ENCODE results near the gene PARP15.

Gene PARP15

DNA sequence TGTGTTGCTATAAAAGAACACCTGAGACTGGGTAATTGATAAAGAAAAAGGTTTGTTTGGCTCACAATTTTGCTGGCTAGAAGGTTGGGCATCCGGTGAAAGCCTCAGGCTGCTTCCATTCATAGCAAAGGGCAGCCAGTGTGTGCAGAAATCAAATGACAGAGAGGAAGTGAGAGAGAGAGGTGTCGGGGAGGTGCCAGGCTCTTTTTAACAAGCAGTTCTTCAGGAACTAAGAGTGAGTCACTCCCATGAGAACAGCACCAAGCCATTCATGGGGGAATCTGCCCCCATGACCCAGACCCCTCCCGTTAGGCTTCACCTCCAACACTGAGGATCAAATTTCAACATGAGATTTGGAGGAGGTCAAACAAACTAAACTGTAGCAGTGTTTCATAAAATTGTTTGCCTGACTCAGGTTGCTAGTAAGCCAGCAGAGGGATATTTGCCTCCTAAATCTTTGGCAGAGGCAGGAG lies 4.5 kb upstream of the PARP15 start:
- no peak overlapping the region for H3K27ac ChIP-seq (ENCODE audit: low read length)
- H3K4me3 ChIP-seq (ENCODE audit: low read length) = no peak overlapping the region
- no CpG with 5 or more reads among the region's 3 CpGs for WGBS (ENCODE audit: insufficient coverage, insufficient read length)
- no peaks in the 10 kb centered on the region for H3K9me3 ChIP-seq (ENCODE audit: control insufficient read depth, insufficient read depth, low read length)
- DNase-seq (ENCODE audit: low read depth, low spot score) = no peak
- no peaks in the 10 kb centered on the region; the same call in 1 of the 2 replicates for H3K4me1 ChIP-seq (ENCODE audit: control insufficient read depth, insufficient read depth, low read length)
- H3K27me3 ChIP-seq (ENCODE audit: control insufficient read depth, insufficient read depth, low read length) = no peaks in the 10 kb centered on the region
- H3K36me3 ChIP-seq (ENCODE audit: control insufficient read depth, insufficient read depth, low read length) = no peaks in the 10 kb centered on the region

DNA sequence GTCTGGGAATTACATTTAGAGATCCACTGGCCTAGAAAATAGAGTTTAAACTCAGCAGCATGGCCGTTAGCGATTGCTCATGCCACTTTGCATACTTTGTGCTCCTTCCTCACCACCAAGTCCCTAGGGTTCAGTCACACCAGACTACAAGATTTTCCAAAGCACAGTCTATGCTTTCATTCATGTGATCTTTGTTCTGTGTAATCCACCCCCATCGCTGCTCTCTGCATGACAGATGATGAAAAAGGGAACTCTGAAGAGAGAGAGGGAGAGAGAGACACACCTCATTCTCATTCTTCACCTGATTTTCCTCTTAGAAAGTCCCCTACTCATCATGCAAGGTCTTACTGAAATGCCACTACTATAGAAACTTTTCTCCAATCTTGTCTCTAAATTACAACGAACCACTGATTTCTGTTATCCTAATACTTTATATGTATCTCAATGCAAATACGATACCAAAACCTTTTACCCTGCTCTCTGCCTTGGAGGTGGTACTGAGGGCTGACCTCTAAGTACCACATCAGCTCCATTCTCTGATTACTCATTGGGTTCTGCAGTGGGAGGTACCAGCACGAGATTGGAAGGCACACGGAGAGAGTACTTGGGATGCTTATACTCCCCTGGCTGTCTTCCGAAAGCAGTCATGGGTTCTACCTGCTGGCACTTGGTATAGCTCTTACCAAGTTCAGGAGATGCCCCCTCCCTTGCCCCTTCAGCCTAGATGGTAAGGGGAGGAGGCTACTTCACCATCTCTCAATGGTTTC lies 1.1 kb upstream of the PARP15 start:
- DNase-seq (ENCODE audit: low read depth, low spot score) = no peak
- no peaks in the 10 kb centered on the region; the same call in 1 of the 2 replicates for H3K4me1 ChIP-seq (ENCODE audit: control insufficient read depth, insufficient read depth, low read length)
- no peaks in the 10 kb centered on the region for H3K36me3 ChIP-seq (ENCODE audit: control insufficient read depth, insufficient read depth, low read length)
- no peak overlapping the region for H3K27ac ChIP-seq (ENCODE audit: low read length)
- no peaks in the 10 kb centered on the region for H3K9me3 ChIP-seq (ENCODE audit: control insufficient read depth, insufficient read depth, low read length)
- 100% methylated on average over 1 of the region's 8 CpGs for WGBS (ENCODE audit: insufficient coverage, insufficient read length)
- H3K27me3 ChIP-seq (ENCODE audit: control insufficient read depth, insufficient read depth, low read length) = no peaks in the 10 kb centered on the region
- no peak overlapping the region for H3K4me3 ChIP-seq (ENCODE audit: low read length)

DNA sequence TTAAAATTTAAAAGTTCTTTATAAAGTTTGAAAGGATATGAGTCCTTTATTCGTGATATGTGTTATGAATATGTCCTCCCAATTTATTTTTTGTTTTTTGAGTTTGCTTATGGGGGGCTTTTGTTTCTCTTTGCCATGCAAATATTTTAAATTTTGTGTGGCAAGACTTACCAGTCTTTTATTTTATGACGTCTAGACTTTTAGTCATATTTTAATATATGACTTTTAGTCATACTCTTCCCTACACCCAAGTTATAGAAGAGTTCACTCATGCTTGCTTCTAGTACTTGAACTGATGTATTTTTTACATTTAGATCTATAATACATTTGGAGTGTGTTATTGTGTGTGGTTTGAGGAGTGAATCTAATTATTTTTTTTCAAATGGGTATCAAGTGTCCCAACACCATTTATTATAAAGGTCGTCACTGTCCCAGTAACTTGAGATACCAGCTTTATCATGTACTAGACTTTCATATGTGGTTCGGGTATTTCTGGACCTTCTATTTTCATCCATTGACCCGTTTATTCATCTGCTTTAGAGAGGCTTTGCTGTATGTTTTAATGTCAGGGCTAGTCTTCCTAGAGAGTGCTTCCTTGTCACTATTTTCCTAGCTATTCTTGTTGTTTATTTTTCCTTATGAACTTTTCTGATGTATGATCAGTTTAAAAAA lies 755 bp downstream of the PARP15 start:
- H3K9me3 ChIP-seq (ENCODE audit: control insufficient read depth, insufficient read depth, low read length) = peaks cover 3% of the 10 kb centered on the region; the same call in 1 of the 2 replicates
- no peak for DNase-seq (ENCODE audit: low read depth, low spot score)
- H3K36me3 ChIP-seq (ENCODE audit: control insufficient read depth, insufficient read depth, low read length) = no peaks in the 10 kb centered on the region
- H3K27me3 ChIP-seq (ENCODE audit: control insufficient read depth, insufficient read depth, low read length) = no peaks in the 10 kb centered on the region
- H3K27ac ChIP-seq (ENCODE audit: low read length) = no peak overlapping the region
- no peak overlapping the region; the same call in 1 of the 2 replicates for H3K4me3 ChIP-seq (ENCODE audit: low read length)
- no peaks in the 10 kb centered on the region; the same call in 1 of the 2 replicates for H3K4me1 ChIP-seq (ENCODE audit: control insufficient read depth, insufficient read depth, low read length)
- WGBS (ENCODE audit: insufficient coverage, insufficient read length) = no CpG with 5 or more reads among the region's 5 CpGs

DNA sequence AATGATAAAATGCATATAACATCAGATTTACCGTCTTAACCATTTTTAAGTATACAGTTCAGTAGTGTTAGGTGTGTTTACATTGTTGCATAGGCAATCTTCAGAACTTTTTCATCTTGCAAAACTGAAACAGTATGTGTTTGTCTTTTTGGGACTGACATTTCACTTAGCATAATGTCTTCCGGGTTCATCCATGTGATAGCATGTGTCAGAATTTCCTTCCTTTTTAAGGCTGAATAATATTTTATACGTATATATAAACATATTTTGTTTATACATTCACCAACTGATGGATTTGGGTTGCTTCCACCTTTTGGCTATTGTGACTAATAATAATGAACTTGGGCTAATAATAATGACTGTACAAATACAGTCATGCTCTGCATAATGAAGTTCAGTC lies 3.0 kb downstream of the PARP15 start:
- WGBS (ENCODE audit: insufficient coverage, insufficient read length) = no CpG with 5 or more reads among the region's 3 CpGs
- Histone ChIP-seq H3K27ac (ENCODE audit: low read length) (no peak overlapping the region), H3K36me3 (ENCODE audit: control insufficient read depth, insufficient read depth, low read length) (no peaks in the 10 kb centered on the region), H3K27me3 (ENCODE audit: control insufficient read depth, insufficient read depth, low read length) (no peaks in the 10 kb centered on the region), H3K9me3 (ENCODE audit: control insufficient read depth, insufficient read depth, low read length) (peaks cover 3% of the 10 kb centered on the region; the same call in 1 of the 2 replicates), H3K4me3 (ENCODE audit: low read length) (no peak overlapping the region), H3K4me1 (ENCODE audit: control insufficient read depth, insufficient read depth, low read length) (no peaks in the 10 kb centered on the region)
- DNase-seq (ENCODE audit: low read depth, low spot score) = no peak

DNA sequence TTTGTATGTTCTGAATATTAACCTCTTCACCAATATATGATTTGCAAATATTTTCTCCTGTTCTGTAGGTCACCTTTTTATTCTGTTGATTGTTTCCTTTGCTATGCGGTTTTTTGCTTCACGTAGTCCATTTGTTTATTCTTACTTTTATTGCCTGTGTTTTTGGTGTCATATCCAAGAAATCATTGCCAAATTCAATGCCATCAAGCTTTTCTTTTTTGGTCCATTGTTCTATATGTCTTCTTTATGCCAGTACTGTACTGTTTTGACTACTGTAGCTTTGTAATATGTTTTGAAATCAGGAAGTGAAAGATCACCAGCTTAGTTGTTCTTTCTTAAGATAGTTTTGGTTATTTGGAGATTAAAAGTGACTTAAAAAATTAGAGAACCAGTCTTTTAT lies 4.2 kb downstream of the PARP15 start:
- DNase-seq (ENCODE audit: low read depth, low spot score) = no peak
- no peaks in the 10 kb centered on the region for H3K4me1 ChIP-seq (ENCODE audit: control insufficient read depth, insufficient read depth, low read length)
- H3K9me3 ChIP-seq (ENCODE audit: control insufficient read depth, insufficient read depth, low read length) = peaks cover 3% of the 10 kb centered on the region; the same call in 1 of the 2 replicates
- no peak overlapping the region for H3K27ac ChIP-seq (ENCODE audit: low read length)
- WGBS (ENCODE audit: insufficient coverage, insufficient read length) = no CpG with 5 or more reads among the region's 2 CpGs
- no peak overlapping the region for H3K4me3 ChIP-seq (ENCODE audit: low read length)
- H3K27me3 ChIP-seq (ENCODE audit: control insufficient read depth, insufficient read depth, low read length) = no peaks in the 10 kb centered on the region
- H3K36me3 ChIP-seq (ENCODE audit: control insufficient read depth, insufficient read depth, low read length) = no peaks in the 10 kb centered on the region

DNA sequence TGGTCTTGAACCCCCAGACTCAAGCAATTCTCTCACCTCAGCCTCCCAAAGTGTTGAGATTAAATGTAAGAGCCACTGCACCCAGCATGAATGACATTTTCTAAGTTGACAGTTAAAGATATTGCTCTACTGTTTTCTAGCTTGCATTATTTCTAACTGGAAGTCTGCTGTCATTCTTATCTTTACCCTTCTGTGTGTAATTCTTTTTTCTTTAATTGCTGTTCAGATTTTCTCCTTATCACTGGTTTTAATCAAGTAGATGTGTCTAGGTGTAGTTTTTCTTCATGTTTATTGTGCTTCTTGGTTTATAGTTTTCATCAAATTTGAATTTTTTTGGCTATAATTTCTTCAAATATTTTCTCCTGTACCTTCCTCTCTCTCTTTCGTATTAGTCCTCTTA lies 4.9 kb downstream of the PARP15 start:
- Histone ChIP-seq H3K27ac (ENCODE audit: low read length) (no peak overlapping the region), H3K27me3 (ENCODE audit: control insufficient read depth, insufficient read depth, low read length) (no peaks in the 10 kb centered on the region), H3K4me1 (ENCODE audit: control insufficient read depth, insufficient read depth, low read length) (no peaks in the 10 kb centered on the region), H3K4me3 (ENCODE audit: low read length) (no peak overlapping the region), H3K36me3 (ENCODE audit: control insufficient read depth, insufficient read depth, low read length) (no peaks in the 10 kb centered on the region), H3K9me3 (ENCODE audit: control insufficient read depth, insufficient read depth, low read length) (peaks cover 3% of the 10 kb centered on the region; the same call in 1 of the 2 replicates)
- no peak for DNase-seq (ENCODE audit: low read depth, low spot score)
- no CpG with 5 or more reads among the region's 1 CpG for WGBS (ENCODE audit: insufficient coverage, insufficient read length)

DNA sequence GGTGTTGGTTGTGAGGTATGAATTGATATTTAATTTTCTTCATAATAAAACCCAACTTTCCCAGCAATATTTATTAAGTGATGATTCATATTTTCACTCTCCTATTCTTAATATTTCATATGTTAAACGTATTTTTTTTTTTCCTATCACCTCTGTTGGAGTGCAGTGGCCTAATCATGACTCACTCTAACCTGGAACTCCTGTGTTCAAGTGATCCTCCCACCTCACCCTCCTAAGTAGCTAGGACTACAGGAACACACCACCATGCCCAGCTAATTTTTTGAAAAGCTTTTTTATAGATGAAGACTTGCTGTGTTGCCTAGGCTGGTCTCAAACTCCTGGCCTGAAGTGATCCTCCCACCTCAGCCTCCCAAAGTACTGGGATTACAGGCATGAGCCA lies 8.6 kb downstream of the PARP15 start:
- Histone ChIP-seq H3K27ac (ENCODE audit: low read length) (no peak overlapping the region), H3K4me3 (ENCODE audit: low read length) (no peak overlapping the region), H3K4me1 (ENCODE audit: control insufficient read depth, insufficient read depth, low read length) (no peaks in the 10 kb centered on the region), H3K27me3 (ENCODE audit: control insufficient read depth, insufficient read depth, low read length) (no peaks in the 10 kb centered on the region), H3K9me3 (ENCODE audit: control insufficient read depth, insufficient read depth, low read length) (peaks cover 3% of the 10 kb centered on the region; the same call in 1 of the 2 replicates), H3K36me3 (ENCODE audit: control insufficient read depth, insufficient read depth, low read length) (no peaks in the 10 kb centered on the region)
- DNase-seq (ENCODE audit: low read depth, low spot score) = no peak
- no CpG with 5 or more reads among the region's 1 CpG for WGBS (ENCODE audit: insufficient coverage, insufficient read length)

DNA sequence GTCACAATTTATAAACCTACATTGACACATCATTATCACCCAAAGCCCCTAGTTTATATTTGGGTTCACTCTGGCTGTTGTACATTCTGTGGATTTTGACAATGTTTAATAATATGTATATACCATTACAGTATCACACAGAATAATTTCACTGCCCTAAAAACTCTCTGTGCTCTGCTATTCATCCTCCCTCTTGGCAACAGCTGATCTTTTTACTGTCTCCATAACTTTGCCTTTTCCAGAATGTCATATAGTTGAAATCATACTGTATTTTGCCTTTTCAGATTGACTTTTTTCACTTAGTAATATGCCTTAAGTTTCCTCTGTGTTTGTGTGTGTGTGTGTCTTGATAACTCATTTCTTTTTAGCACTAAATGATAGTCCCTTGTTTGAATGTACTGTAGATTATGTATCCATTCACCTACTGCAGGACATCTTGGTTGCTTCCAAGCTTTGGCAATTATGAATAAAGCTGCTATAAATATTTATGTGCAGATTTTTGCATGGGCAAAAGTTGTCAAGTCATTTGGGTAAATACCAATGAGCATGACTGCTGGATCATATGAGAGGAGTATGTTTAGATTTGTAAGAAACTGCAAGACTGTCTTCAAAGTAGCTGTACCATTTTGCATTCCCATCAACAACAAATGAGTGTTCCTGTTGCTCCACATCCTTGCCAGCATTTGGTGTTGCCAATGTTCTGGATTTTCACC lies 9.5 kb downstream of the PARP15 start:
- Histone ChIP-seq H3K27ac (ENCODE audit: low read length) (no peak overlapping the region), H3K4me1 (ENCODE audit: control insufficient read depth, insufficient read depth, low read length) (no peaks in the 10 kb centered on the region), H3K27me3 (ENCODE audit: control insufficient read depth, insufficient read depth, low read length) (no peaks in the 10 kb centered on the region), H3K4me3 (ENCODE audit: low read length) (no peak overlapping the region), H3K36me3 (ENCODE audit: control insufficient read depth, insufficient read depth, low read length) (no peaks in the 10 kb centered on the region), H3K9me3 (ENCODE audit: control insufficient read depth, insufficient read depth, low read length) (peaks cover 3% of the 10 kb centered on the region; the same call in 1 of the 2 replicates)
- DNase-seq (ENCODE audit: low read depth, low spot score) = no peak

DNA sequence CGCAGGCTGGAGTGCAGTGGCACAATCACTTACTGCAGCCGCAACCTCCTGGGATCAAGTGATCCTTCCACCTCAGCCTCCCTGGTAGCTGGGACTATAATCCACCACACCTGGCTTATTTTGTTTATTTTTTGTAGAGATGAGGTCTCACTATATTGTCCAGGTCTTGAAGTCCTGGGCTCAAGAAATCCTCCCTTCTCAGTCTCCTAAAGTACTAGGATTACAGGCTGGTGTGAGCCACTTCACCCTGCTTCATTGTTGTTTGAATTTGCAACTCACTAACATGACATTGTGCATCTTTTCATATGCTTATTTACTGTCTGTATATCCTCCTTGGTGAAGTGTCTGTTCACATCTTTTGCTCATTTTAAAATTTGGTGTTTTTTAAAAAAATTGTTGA lies 10.1 kb downstream of the PARP15 start:
- WGBS (ENCODE audit: insufficient coverage, insufficient read length) = no CpG with 5 or more reads among the region's 2 CpGs
- Histone ChIP-seq H3K27ac (ENCODE audit: low read length) (no peak overlapping the region), H3K4me1 (ENCODE audit: control insufficient read depth, insufficient read depth, low read length) (no peaks in the 10 kb centered on the region), H3K9me3 (ENCODE audit: control insufficient read depth, insufficient read depth, low read length) (no peaks in the 10 kb centered on the region), H3K27me3 (ENCODE audit: control insufficient read depth, insufficient read depth, low read length) (no peaks in the 10 kb centered on the region), H3K36me3 (ENCODE audit: control insufficient read depth, insufficient read depth, low read length) (no peaks in the 10 kb centered on the region), H3K4me3 (ENCODE audit: low read length) (no peak overlapping the region)
- DNase-seq (ENCODE audit: low read depth, low spot score) = no peak

DNA sequence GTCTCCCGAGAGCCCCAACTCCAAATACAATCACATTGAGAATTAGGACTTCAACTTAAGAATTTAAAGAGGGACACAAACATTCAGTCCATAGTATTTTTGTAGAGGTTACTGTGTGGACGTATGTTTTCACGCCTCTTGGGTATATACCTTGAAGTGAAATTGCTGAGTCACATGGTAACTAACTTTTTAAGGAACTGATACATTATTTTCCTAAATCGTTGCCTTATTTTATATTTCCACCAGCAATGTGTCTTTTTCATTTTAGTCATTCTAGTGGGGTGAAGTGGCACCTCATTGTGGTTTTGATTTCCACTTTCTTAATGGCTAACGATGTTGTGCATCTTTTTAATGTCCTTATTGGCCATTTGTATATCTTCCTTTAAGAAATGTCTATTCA lies 11.8 kb downstream of the PARP15 start:
- H3K27me3 ChIP-seq (ENCODE audit: control insufficient read depth, insufficient read depth, low read length) = no peaks in the 10 kb centered on the region
- DNase-seq (ENCODE audit: low read depth, low spot score) = no peak
- no peaks in the 10 kb centered on the region for H3K36me3 ChIP-seq (ENCODE audit: control insufficient read depth, insufficient read depth, low read length)
- H3K27ac ChIP-seq (ENCODE audit: low read length) = no peak overlapping the region
- H3K4me3 ChIP-seq (ENCODE audit: low read length) = no peak overlapping the region
- whole genome bisulfite sequencing (ENCODE audit: insufficient coverage, insufficient read length) = no CpG with 5 or more reads among the region's 5 CpGs
- no peaks in the 10 kb centered on the region for H3K4me1 ChIP-seq (ENCODE audit: control insufficient read depth, insufficient read depth, low read length)
- H3K9me3 ChIP-seq (ENCODE audit: control insufficient read depth, insufficient read depth, low read length) = no peaks in the 10 kb centered on the region
